ENCODE data around the gene RBM28.

Gene RBM28

GRCh38 chr7:128353189-128353588 lies 9.5 kb upstream of the RBM28 start:
- TF ChIP-seq REST (IDR thresholded peaks at IDR 0.05; ENCODE audit: insufficient read depth in 1 of 2, low read depth in 2 of 2, low read length in 2 of 2): no peak

- TF ChIP-seq SIN3A (IDR thresholded peaks at IDR 0.05; ENCODE audit: borderline replicate concordance, insufficient read depth, low read length) (no peak), REST (IDR thresholded peaks at IDR 0.05; ENCODE audit: insufficient read depth in 1 of 2, low read depth in 2 of 2, low read length in 2 of 2) (no peak)
These were observed 8.9 kb upstream of the RBM28 start for GRCh38 chr7:128352636-128353035.

GRCh38 chr7:128352153-128352537 lies 8.4 kb upstream of the RBM28 start:
- TF ChIP-seq SIN3A (IDR thresholded peaks at IDR 0.05; ENCODE audit: borderline replicate concordance, insufficient read depth, low read length): no peak

GRCh38 chr7:128351296-128352152 lies 7.8 kb upstream of the RBM28 start:
- TF ChIP-seq FOXP2 (optimal IDR thresholded peaks at IDR 0.05; ENCODE audit: borderline replicate concordance, extremely low read depth, extremely low read length, insufficient read depth) (no peak), REST (IDR thresholded peaks at IDR 0.05; ENCODE audit: insufficient read depth in 1 of 2, low read depth in 2 of 2, low read length in 2 of 2) (no peak), SIN3A (IDR thresholded peaks at IDR 0.05; ENCODE audit: borderline replicate concordance, insufficient read depth, low read length) (no peak), TAF1 (IDR thresholded peaks at IDR 0.05; ENCODE audit: borderline replicate concordance, insufficient read depth, low read length) (no peak), POLR2AphosphoS5 (IDR thresholded peaks at IDR 0.05; ENCODE audit: low read depth, low read length) (no peak)

- no peak for TF ChIP-seq POLR2AphosphoS5 (IDR thresholded peaks at IDR 0.05; ENCODE audit: low read depth, low read length)
- TF ChIP-seq TAF1 (IDR thresholded peaks at IDR 0.05; ENCODE audit: borderline replicate concordance, insufficient read depth, low read length): no peak
- no peak for TF ChIP-seq FOXP2 (optimal IDR thresholded peaks at IDR 0.05; ENCODE audit: borderline replicate concordance, extremely low read depth, extremely low read length, insufficient read depth)
- no peak for TF ChIP-seq REST (IDR thresholded peaks at IDR 0.05; ENCODE audit: insufficient read depth in 1 of 2, low read depth in 2 of 2, low read length in 2 of 2)
- no peak for TF ChIP-seq SIN3A (IDR thresholded peaks at IDR 0.05; ENCODE audit: borderline replicate concordance, insufficient read depth, low read length)
These were observed 7.1 kb upstream of the RBM28 start for GRCh38 chr7:128350708-128351295.
